Astrocyte (in vitro differentiated cells and primary cell): ENCODE results near the gene SGCG.

Experiments
- CTCF ChIP-seq: IDR thresholded peaks from 2 replicates; pipeline ENCODE4 v1.5.1; 2011; ENCODE audit warnings: low read depth, mild to moderate bottlenecking, inconsistent platforms, low read length, moderate library complexity; ENCODE audit not compliant: insufficient read depth
- EZH2 ChIP-seq: IDR thresholded peaks from 2 replicates; pipeline ENCODE4 v1.6.1; 2012; ENCODE audit warnings: mild to moderate bottlenecking, low read length, inconsistent platforms; ENCODE audit not compliant: insufficient read depth

DNA sequence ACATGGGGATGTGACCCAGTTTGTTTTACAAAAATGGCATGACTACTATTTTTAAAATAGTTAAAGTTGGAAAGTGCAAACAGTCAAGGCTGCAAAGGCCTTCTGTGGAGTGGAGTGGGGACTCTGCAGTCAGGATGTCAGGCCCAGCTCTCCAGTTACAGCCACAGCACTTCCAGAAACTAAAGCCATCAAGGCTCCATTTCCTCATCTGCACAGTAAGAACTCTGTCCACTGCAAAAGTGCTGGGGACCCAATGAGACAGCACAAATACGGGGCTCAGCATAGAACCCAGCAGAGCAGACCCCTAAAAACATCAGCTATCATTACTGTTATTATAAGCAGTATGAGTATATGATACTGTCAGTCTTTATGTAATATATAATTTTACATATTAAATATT is 179.1 kb downstream of the SGCG start:
- no peak for TF ChIP-seq CTCF
- TF ChIP-seq EZH2: no peak
